Fibroblast of the aortic adventitia (primary cell): ENCODE data around the gene ICOS. TPM values are rescaled to one million over a fixed set of nuclear protein-coding genes. Genes with fewer than 3 reads are reported as not detected.

ENCODE experiments used
- DNase-seq: peaks from one replicate; pipeline ENCODE4 v3.0.0-alpha.2; 2010; ENCODE audit warnings: low read depth
- H3K4me3 ChIP-seq: 2 replicates; pipeline ENCODE4 v1.5.1; 2011; ENCODE audit warnings: low read depth, mild to moderate bottlenecking, control low read depth, low read length, moderate library complexity
- CTCF ChIP-seq: IDR thresholded peaks from 2 replicates; pipeline ENCODE4 v1.5.1; 2011; ENCODE audit warnings: mild to moderate bottlenecking, low read length, control low read depth, inconsistent platforms; ENCODE audit not compliant: insufficient read depth
- total RNA-seq: library from RNA; depleted of rRNA; stranded (reverse); fragments of >200 nt; gene quantifications from 2 replicates; pipeline ENCODE4 v1.2.3, GENCODE V29; 2012; ENCODE audit warnings: low replicate concordance

The ICOS gene
- total RNA-seq, 1 donor = not detected

- H3K4me3 ChIP-seq = no peak overlapping the region
- DNase-seq = no peak
- no peak for TF ChIP-seq CTCF
Observed at GRCh38 chr2:203914546-203915182, 21.9 kb upstream of the ICOS start.

- peak overlapping the region; percentile 3 for H3K4me3 ChIP-seq
- peak; percentile 50 for DNase-seq
- no peak for TF ChIP-seq CTCF
Observed at GRCh38 chr2:203915256-203915655, 21.3 kb upstream of the ICOS start.

DNA sequence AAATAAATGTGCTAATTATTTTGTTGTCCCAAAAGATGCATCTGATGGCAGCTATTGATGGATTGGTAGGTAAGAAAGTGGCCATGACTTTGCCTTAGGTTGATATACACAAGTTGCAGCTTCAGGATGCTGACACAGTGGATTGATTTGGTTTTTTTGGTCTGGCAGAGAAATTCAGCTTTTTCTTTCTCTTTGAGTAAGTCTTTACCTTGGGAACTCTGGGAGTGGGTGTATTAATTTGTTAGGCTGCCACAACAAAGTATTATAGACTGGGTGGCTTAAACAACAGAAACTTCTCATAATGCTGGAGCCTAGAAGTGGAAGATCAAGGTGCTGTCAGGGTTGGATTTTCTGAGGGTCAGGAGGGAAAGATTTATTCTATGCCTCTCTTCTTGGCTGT lies 19.8 kb upstream of the ICOS start:
- DNase-seq = no peak

GRCh38 chr2:203918264-203918663 lies 18.3 kb upstream of the ICOS start:
- DNase-seq = no peak
- H3K4me3 ChIP-seq = no peak overlapping the region
- no peak for TF ChIP-seq CTCF

More for the DNA sequence above, 19.8 kb upstream of the ICOS start:
- H3K4me3 ChIP-seq = no peak overlapping the region
- no peak for TF ChIP-seq CTCF

GRCh38 chr2:203918839-203919238 lies 17.7 kb upstream of the ICOS start:
- DNase-seq = no peak
- TF ChIP-seq CTCF = no peak
- no peak overlapping the region for H3K4me3 ChIP-seq

DNA sequence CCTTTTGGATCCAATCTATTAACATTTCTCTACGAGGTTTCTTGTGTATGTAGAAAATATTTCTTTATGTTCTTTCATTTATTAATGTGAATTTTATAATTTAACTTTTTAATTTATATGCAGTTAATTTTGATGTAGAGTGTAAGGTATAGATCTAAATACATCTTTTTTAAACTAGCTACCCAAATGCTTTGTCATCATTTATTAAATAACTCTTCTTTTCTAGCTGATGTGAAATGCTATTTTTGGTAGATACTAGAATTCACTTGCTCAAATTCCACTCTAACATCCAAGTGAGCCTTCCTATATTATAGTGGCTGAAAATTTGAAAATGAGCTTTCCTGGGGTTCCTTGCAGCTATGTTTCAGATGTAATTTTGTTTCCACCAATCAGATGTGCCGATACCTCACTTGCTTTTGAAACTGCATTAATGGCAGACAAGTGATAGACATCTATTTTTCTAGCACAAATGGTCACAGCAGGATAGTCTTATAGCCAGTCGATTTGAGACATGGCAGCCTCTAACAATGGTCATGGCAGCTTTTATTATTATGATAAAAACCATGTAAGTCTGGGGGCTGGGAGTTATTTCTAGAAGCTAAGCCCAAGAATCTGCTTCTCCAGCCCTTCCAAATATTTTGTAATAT lies 10.9 kb upstream of the ICOS start:
- no peak for DNase-seq
- TF ChIP-seq CTCF = no peak
- H3K4me3 ChIP-seq = no peak overlapping the region
